ENCODE data around the gene CXXC5.
A peak's percentile ranks its signal among the peaks of the same experiment; 100 is the strongest.

The CXXC5 gene

GRCh38 chr5:139664086-139664693 is 16.0 kb downstream of the CXXC5 start:
- peak in 4 of 56 donors; percentile 45 to 56 (median 52) for DNase-seq

GRCh38 chr5:139664727-139665351 is 16.7 kb downstream of the CXXC5 start:
- peak in 36 of 56 donors; percentile 26 to 83 (median 50) for DNase-seq

- peak in 2 of 56 donors; percentile 24 to 43 for DNase-seq
Observed at GRCh38 chr5:139665626-139666025, 17.5 kb downstream of the CXXC5 start.

- DNase-seq: no peak
Observed at GRCh38 chr5:139666551-139666950, 18.4 kb downstream of the CXXC5 start.

GRCh38 chr5:139667001-139667729 is 19.0 kb downstream of the CXXC5 start:
- DNase-seq: no peak

- peak in 1 of 56 donors; percentile 55 for DNase-seq
Observed at GRCh38 chr5:139667730-139668063, 19.5 kb downstream of the CXXC5 start.

GRCh38 chr5:139668064-139668880 is 20.1 kb downstream of the CXXC5 start:
- peak in 27 of 56 donors; percentile 30 to 80 (median 57) for DNase-seq

GRCh38 chr5:139668924-139669661 is 20.9 kb downstream of the CXXC5 start:
- DNase-seq: peak in 5 of 56 donors; percentile 35 to 62 (median 40)

GRCh38 chr5:139669662-139670368 is 21.7 kb downstream of the CXXC5 start:
- DNase-seq: peak in 6 of 56 donors; percentile 30 to 51 (median 38)

GRCh38 chr5:139670369-139671095 is 22.4 kb downstream of the CXXC5 start:
- peak in 8 of 56 donors; percentile 27 to 54 (median 46) for DNase-seq

GRCh38 chr5:139671096-139671841 is 23.1 kb downstream of the CXXC5 start:
- peak in 51 of 56 donors; percentile 39 to 91 (median 75) for DNase-seq

- DNase-seq: peak in 1 of 56 donors; percentile 41
Observed at GRCh38 chr5:139675213-139675612, 27.1 kb downstream of the CXXC5 start.

GRCh38 chr5:139675825-139676224 is 27.7 kb downstream of the CXXC5 start:
- no peak for DNase-seq

- DNase-seq: peak in 3 of 56 donors; percentile 60 to 72 (median 72)
Observed at GRCh38 chr5:139676406-139676805, 28.3 kb downstream of the CXXC5 start.

GRCh38 chr5:139676951-139677735 is 29.0 kb downstream of the CXXC5 start:
- DNase-seq: peak in 54 of 56 donors; percentile 61 to 96 (median 87)

- DNase-seq: peak in 8 of 56 donors; percentile 35 to 58 (median 40)
Observed at GRCh38 chr5:139677736-139678613, 29.8 kb downstream of the CXXC5 start.

Measured in amygdala (tissue), 56 donors.